Measurements from ENCODE around the gene KSR2.

The KSR2 gene

GRCh38 chr12:117710121-117710520, 258.7 kb downstream of the KSR2 start:
- TF ChIP-seq CTCF (conservative IDR thresholded peaks at IDR 0.05; ENCODE audit: low read depth, low read length) = no peak
- H3K4me3 ChIP-seq (ENCODE audit: low read depth, low read length) = no peak overlapping the region
- DNase-seq (ENCODE audit: low read depth) = no peak

GRCh38 chr12:117707861-117708260, 260.9 kb downstream of the KSR2 start:
- no peak overlapping the region for H3K4me3 ChIP-seq (ENCODE audit: low read depth, low read length)
- no peak for TF ChIP-seq CTCF (conservative IDR thresholded peaks at IDR 0.05; ENCODE audit: low read depth, low read length)
- no peak for DNase-seq (ENCODE audit: low read depth)

GRCh38 chr12:117703584-117703983, 265.2 kb downstream of the KSR2 start:
- H3K4me3 ChIP-seq (ENCODE audit: low read depth, low read length) = no peak overlapping the region
- no peak for DNase-seq (ENCODE audit: low read depth)
- TF ChIP-seq CTCF (conservative IDR thresholded peaks at IDR 0.05; ENCODE audit: low read depth, low read length) = no peak

- H3K4me3 ChIP-seq (ENCODE audit: low read depth, low read length) = no peak overlapping the region
- no peak for TF ChIP-seq CTCF (conservative IDR thresholded peaks at IDR 0.05; ENCODE audit: low read depth, low read length)
- no peak for DNase-seq (ENCODE audit: low read depth)
These were observed 266.0 kb downstream of the KSR2 start for GRCh38 chr12:117702741-117703140.

- no peak for TF ChIP-seq CTCF (conservative IDR thresholded peaks at IDR 0.05; ENCODE audit: low read depth, low read length)
- no peak for DNase-seq (ENCODE audit: low read depth)
- H3K4me3 ChIP-seq (ENCODE audit: low read depth, low read length) = no peak overlapping the region
These were observed 269.2 kb downstream of the KSR2 start for GRCh38 chr12:117699575-117699974.

- H3K4me3 ChIP-seq (ENCODE audit: low read depth, low read length) = no peak overlapping the region
- TF ChIP-seq CTCF (conservative IDR thresholded peaks at IDR 0.05; ENCODE audit: low read depth, low read length) = no peak
- no peak for DNase-seq (ENCODE audit: low read depth)
These were observed 269.7 kb downstream of the KSR2 start for GRCh38 chr12:117699118-117699517.

GRCh38 chr12:117695956-117696355, 272.8 kb downstream of the KSR2 start:
- no peak for DNase-seq (ENCODE audit: low read depth)
- no peak overlapping the region for H3K4me3 ChIP-seq (ENCODE audit: low read depth, low read length)
- no peak for TF ChIP-seq CTCF (conservative IDR thresholded peaks at IDR 0.05; ENCODE audit: low read depth, low read length)

All from choroid plexus epithelial cell (primary cell).